H1 (cell line): ENCODE data around the gene ACBD4. TPM values are rescaled to one million over a fixed set of nuclear protein-coding genes. Genes with fewer than 3 reads are reported as not detected.

Experiments
- ATF2 ChIP-seq: IDR thresholded peaks from 2 replicates; pipeline ENCODE4 v1.6.1; 2012; ENCODE audit warnings: low read length, inconsistent platforms
- BACH1 ChIP-seq: IDR thresholded peaks from 2 replicates; pipeline ENCODE4 v1.6.1; 2012; ENCODE audit warnings: low read length, improper control_type of control experiment
- BCL11A ChIP-seq, 2 experiments: IDR thresholded peaks; one replicate each; pipeline ENCODE4 v1.6.1; 2011; ENCODE audit warnings: low read depth in 2 of 2, low read length in 2 of 2, mild to moderate bottlenecking in 2 of 2
- CBX5 ChIP-seq: fragments of 300-800, 300-1000 bp; sonication (generic); IDR thresholded peaks from 2 replicates; pipeline ENCODE4 v1.7.1; 2016; ENCODE audit warnings: antibody characterized with exemption, low read length, low read depth
- CBX8 ChIP-seq: fragments of 300-800, 300-1000 bp; sonication (generic); IDR thresholded peaks from 2 replicates; pipeline ENCODE4 v1.7.1; 2016; ENCODE audit warnings: low read depth, low read length, borderline replicate concordance
- CEBPB ChIP-seq: IDR thresholded peaks from 2 replicates; pipeline ENCODE4 v1.6.1; 2012; ENCODE audit warnings: low read depth, low read length
- CHD1 ChIP-seq: IDR thresholded peaks from 2 replicates; pipeline ENCODE4 v1.6.1; 2012; ENCODE audit warnings: low read depth, low read length, improper control_type of control experiment
- CTBP2 ChIP-seq: IDR thresholded peaks from 2 replicates; pipeline ENCODE4 v1.7.0; 2011; ENCODE audit warnings: borderline replicate concordance, mild to moderate bottlenecking, moderate library complexity, mixed read lengths, low read length; ENCODE audit not compliant: insufficient read depth, insufficient read length
- EGR1 ChIP-seq: IDR thresholded peaks from 2 replicates; pipeline ENCODE4 v1.6.1; 2011; ENCODE audit warnings: low read depth, low read length, borderline replicate concordance
- EP300 ChIP-seq, 2 experiments: IDR thresholded peaks; 1 replicate in 1 of 2; 2 replicates in 1 of 2; pipeline ENCODE4 v1.6.1; 2011 to 2012; ENCODE audit warnings: low read depth in 2 of 2, low read length in 2 of 2, mild to moderate bottlenecking in 2 of 2, borderline replicate concordance in 1 of 2, inconsistent platforms in 1 of 2, moderate library complexity in 1 of 2
- EZH2 ChIP-seq: fragments of 200-600 bp; sonication (generic); IDR thresholded peaks from 2 replicates; pipeline ENCODE4 v1.7.1; 2012; ENCODE audit warnings: low read depth, mild to moderate bottlenecking, moderate library complexity, low read length, inconsistent platforms; ENCODE audit not compliant: severe bottlenecking
- FOSL1 ChIP-seq: IDR thresholded peaks from 2 replicates; pipeline ENCODE4 v1.6.1; 2011; ENCODE audit warnings: mild to moderate bottlenecking, low read depth, low read length, moderate library complexity; ENCODE audit not compliant: insufficient read depth
- HDAC2 ChIP-seq, 2 experiments: fragments of 300-600 bp in 1 of 2; sonication (generic) in 1 of 2; IDR thresholded peaks; 2 replicates each; pipeline ENCODE4 v1.6.1; 2011 to 2012; ENCODE audit warnings: low read depth in 2 of 2, low read length in 2 of 2, mild to moderate bottlenecking in 2 of 2, moderate library complexity in 2 of 2, borderline replicate concordance in 1 of 2, inconsistent platforms in 1 of 2
- JUND ChIP-seq: IDR thresholded peaks from 2 replicates; pipeline ENCODE4 v1.6.1; 2011; ENCODE audit warnings: mild to moderate bottlenecking, improper control_type of control experiment, low read length
- SIN3A ChIP-seq, 2 experiments: IDR thresholded peaks in 1 of 2; conservative IDR thresholded peaks in 1 of 2; 2 replicates each; pipeline ENCODE4 v1.6.1; 2011 to 2012; ENCODE audit warnings: low read length in 2 of 2, improper control_type of control experiment in 1 of 2, low read depth in 1 of 2, mild to moderate bottlenecking in 1 of 2
- SIX5 ChIP-seq: IDR thresholded peaks from 2 replicates; pipeline ENCODE4 v1.6.1; 2011; ENCODE audit warnings: mild to moderate bottlenecking, low read depth, low read length
- SP1 ChIP-seq: IDR thresholded peaks from 2 replicates; pipeline ENCODE4 v1.6.1; 2011; ENCODE audit warnings: low read depth, low read length
- SP4 ChIP-seq: IDR thresholded peaks from 2 replicates; pipeline ENCODE4 v1.6.1; 2012; ENCODE audit warnings: low read length, inconsistent platforms
- SRF ChIP-seq: IDR thresholded peaks from 2 replicates; pipeline ENCODE4 v1.6.1; 2011; ENCODE audit warnings: mild to moderate bottlenecking, low read depth, low read length, moderate library complexity
- TAF1 ChIP-seq: IDR thresholded peaks from 2 replicates; pipeline ENCODE4 v1.6.1; 2011; ENCODE audit warnings: mild to moderate bottlenecking, low read depth, low read length
- polyA plus RNA-seq, 7 experiments: library from polyadenylated mRNA; depleted of rRNA in 3 of 7; stranded (reverse) in 5 of 7; unstranded in 2 of 7; fragments of >200 nt in 5 of 7; fragments of 200-250 nt in 2 of 7; gene quantifications; 1 replicate in 5 of 7; 2 replicates in 1 of 7; 4 replicates in 1 of 7; pipeline versions ENCODE4 v1.2.1 to v1.2.3, GENCODE V29; 2011 to 2013; ENCODE audit warnings: missing spikeins in 2 of 7, mixed read lengths in 2 of 7
- total RNA-seq: library from RNA; stranded (reverse); fragmentation: NEBNext Ultra II Directional; extraction: Animal tissue kit (Norgen Biotek cat#: 25700); gene quantifications from 2 replicates; pipeline ENCODE4 v1.2.1, GENCODE V29; 2021

ACBD4 gene
- total and polyA plus RNA-seq, 2 of the 8 experiments (the other 6 are each of a cell fraction or from before 2014, with no cell fraction given) = 7.3 to 10.7 TPM

- TF ChIP-seq ATF2 (peak; percentile 76), JUND (0 out of 2 replicates have a peak, but pooled peaks have one; percentile 22), CBX8 (no peak), HDAC2 (IDR thresholded peaks at IDR 0.05; ENCODE audit: borderline replicate concordance in 1 of 2, low read depth in 2 of 2, low read length in 2 of 2) (no peak), CTBP2 (peak; percentile 64), CHD1 (no peak), BACH1 (no peak), SIN3A (conservative IDR thresholded peaks at IDR 0.05 in 1 of 2, IDR thresholded peaks at IDR 0.05 in 1 of 2; ENCODE audit: low read depth in 1 of 2, low read length in 2 of 2) (peak; percentile 7 to 29; a peak in 1 of 4 replicates), FOSL1 (no peak), TAF1 (peak; percentile 98), EP300 (IDR thresholded peaks at IDR 0.05; ENCODE audit: borderline replicate concordance in 1 of 2, low read depth in 2 of 2, low read length in 2 of 2) (0 out of 3 replicates have a peak, but pooled peaks of 1 of the 2 experiments have one; percentile 10), SRF (no peak), CBX5 (no peak), SP4 (peak; percentile 79; the same call in 1 of the 2 replicates), EZH2 (no peak), CEBPB (no peak), EGR1 (peak; percentile 46; the same call in 1 of the 2 replicates), SIX5 (peak; percentile 84), SP1 (peak; percentile 93), BCL11A (IDR thresholded peaks at IDR 0.05; ENCODE audit: low read depth in 2 of 2, low read length in 2 of 2) (no peak)
Measured at GRCh38 chr17:45161288-45162024, 26.0 kb downstream of the ACBD4 start, which contains the start of gene HEXIM2 (continued).
